ENCODE results near the gene OAF.

GRCh38 chr11:120181376-120181975 is 29.4 kb upstream of the OAF start:
- TF ChIP-seq GABPA (IDR thresholded peaks at IDR 0.05 in 1 of 2, conservative IDR thresholded peaks at IDR 0.05 in 1 of 2) (no peak), JUND (IDR thresholded peaks at IDR 0.05) (no peak), SP1 (IDR thresholded peaks at IDR 0.05) (no peak), CTCF (IDR thresholded peaks at IDR 0.05; ENCODE audit: low read depth, low read length, missing input control) (no peak), EGR1 (IDR thresholded peaks at IDR 0.05; ENCODE audit: low read depth in 2 of 2) (no peak), MAX (IDR thresholded peaks at IDR 0.05) (no peak), RAD21 (IDR thresholded peaks at IDR 0.05) (no peak), YY1 (IDR thresholded peaks at IDR 0.05) (no peak), FOXA1 (IDR thresholded peaks at IDR 0.05) (no peak)
